ENCODE measurements around the gene MAP1LC3B.
"Not testable (repeated sequence)": the region's sequence is repeated elsewhere in the genome, so short reads cannot be mapped to it uniquely, and the experiment has no call there.

MAP1LC3B gene

GRCh38 chr16:87360862-87361610 lies 31.1 kb upstream of the MAP1LC3B start:
- Histone ChIP-seq H3K9me3 (ENCODE audit: insufficient read depth, low read length) (no peaks in the 10 kb centered on the region), H3F3A (ENCODE audit: insufficient read depth) (no peaks in the 10 kb centered on the region), H3K4me3 (ENCODE audit: insufficient read depth, low read length, poor library complexity, severe bottlenecking) (no peak overlapping the region), H3K9me2 (replicated peaks; ENCODE audit: insufficient read depth, low read length) (no peaks in the 10 kb centered on the region), H4K20me1 (ENCODE audit: low read depth, low read length) (no peaks in the 10 kb centered on the region; the same call in 1 of the 2 replicates), H3K9ac (ENCODE audit: low read length) (no peak overlapping the region), H3K4me2 (ENCODE audit: low read depth, low read length, poor library complexity, severe bottlenecking) (no peak overlapping the region), H3K27ac (ENCODE audit: low read depth, low read length) (no peak overlapping the region), H3K27me3 (ENCODE audit: low read length) (no peaks in the 10 kb centered on the region), H2AFZ (ENCODE audit: low read depth, low read length, severe bottlenecking) (no peak overlapping the region), H3K36me3 (ENCODE audit: low read length) (no peaks in the 10 kb centered on the region), H3K79me2 (ENCODE audit: insufficient read depth, low read length) (peaks cover 15% of the 10 kb centered on the region; the same call in 1 of the 2 replicates)
- TF ChIP-seq EZH2phosphoT487 (conservative IDR thresholded peaks at IDR 0.05; ENCODE audit: low read length): no peak
- no peak for TF ChIP-seq CTCF (IDR thresholded peaks at IDR 0.05; ENCODE audit: insufficient read depth, low read length, poor library complexity, severe bottlenecking)

GRCh38 chr16:87361916-87362619 lies 30.1 kb upstream of the MAP1LC3B start:
- H4K20me1 ChIP-seq (ENCODE audit: low read depth, low read length): no peaks in the 10 kb centered on the region; the same call in 1 of the 2 replicates

GRCh38 chr16:87362828-87363559 lies 29.1 kb upstream of the MAP1LC3B start:
- H4K20me1 ChIP-seq (ENCODE audit: low read depth, low read length); H3K9me2 ChIP-seq (replicated peaks; ENCODE audit: insufficient read depth, low read length); H3K4me2 ChIP-seq (ENCODE audit: low read depth, low read length, poor library complexity, severe bottlenecking); H3K4me3 ChIP-seq (ENCODE audit: insufficient read depth, low read length, poor library complexity, severe bottlenecking); H3K9me3 ChIP-seq (ENCODE audit: insufficient read depth, low read length); H2AFZ ChIP-seq (ENCODE audit: low read depth, low read length, severe bottlenecking); H3K9ac ChIP-seq (ENCODE audit: low read length); H3K36me3 ChIP-seq (ENCODE audit: low read length); H3F3A ChIP-seq (ENCODE audit: insufficient read depth); H3K27ac ChIP-seq (ENCODE audit: low read depth, low read length); H3K27me3 ChIP-seq (ENCODE audit: low read length): not testable (repeated sequence)
- peaks cover 18% of the 10 kb centered on the region; the same call in 1 of the 2 replicates for H3K79me2 ChIP-seq (ENCODE audit: insufficient read depth, low read length)

More at GRCh38 chr16:87361916-87362619, 30.1 kb upstream of the MAP1LC3B start:
- Histone ChIP-seq H3F3A (ENCODE audit: insufficient read depth) (no peaks in the 10 kb centered on the region), H3K36me3 (ENCODE audit: low read length) (no peaks in the 10 kb centered on the region), H3K9ac (ENCODE audit: low read length) (no peak overlapping the region), H2AFZ (ENCODE audit: low read depth, low read length, severe bottlenecking) (no peak overlapping the region), H3K79me2 (ENCODE audit: insufficient read depth, low read length) (peaks cover 15% of the 10 kb centered on the region; the same call in 1 of the 2 replicates), H3K9me2 (replicated peaks; ENCODE audit: insufficient read depth, low read length) (no peaks in the 10 kb centered on the region), H3K4me2 (ENCODE audit: low read depth, low read length, poor library complexity, severe bottlenecking) (no peak overlapping the region), H3K27ac (ENCODE audit: low read depth, low read length) (no peak overlapping the region), H3K9me3 (ENCODE audit: insufficient read depth, low read length) (no peaks in the 10 kb centered on the region), H3K27me3 (ENCODE audit: low read length) (no peaks in the 10 kb centered on the region), H3K4me3 (ENCODE audit: insufficient read depth, low read length, poor library complexity, severe bottlenecking) (no peak overlapping the region)
- no peak for TF ChIP-seq EZH2phosphoT487 (conservative IDR thresholded peaks at IDR 0.05; ENCODE audit: low read length)
- TF ChIP-seq CTCF (IDR thresholded peaks at IDR 0.05; ENCODE audit: insufficient read depth, low read length, poor library complexity, severe bottlenecking): no peak
